ENCODE measurements around the gene TFPT.
"Not testable (repeated sequence)": the region's sequence is repeated elsewhere in the genome, so short reads cannot be mapped to it uniquely, and the experiment has no call there.

Gene TFPT

DNA sequence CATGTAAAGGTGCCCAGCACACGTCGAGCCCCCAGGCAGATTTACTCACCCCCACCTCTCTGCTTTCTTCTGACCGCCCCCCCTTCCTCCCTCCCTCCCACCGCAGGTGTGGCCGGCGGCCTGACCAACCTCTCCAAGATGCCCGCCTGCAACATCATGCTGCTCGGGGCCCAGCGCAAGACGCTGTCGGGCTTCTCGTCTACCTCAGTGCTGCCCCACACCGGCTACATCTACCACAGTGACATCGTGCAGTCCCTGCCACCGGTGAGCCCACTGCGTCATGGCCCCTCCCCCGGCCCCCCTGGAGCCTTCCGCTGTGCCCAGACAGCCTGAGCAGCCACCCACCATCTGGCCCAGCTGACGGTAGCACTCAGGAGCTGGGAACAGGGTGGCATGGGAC, 8.9 kb upstream of the TFPT start:
- no peak for DNase-seq (ENCODE audit: low spot score)

DNA sequence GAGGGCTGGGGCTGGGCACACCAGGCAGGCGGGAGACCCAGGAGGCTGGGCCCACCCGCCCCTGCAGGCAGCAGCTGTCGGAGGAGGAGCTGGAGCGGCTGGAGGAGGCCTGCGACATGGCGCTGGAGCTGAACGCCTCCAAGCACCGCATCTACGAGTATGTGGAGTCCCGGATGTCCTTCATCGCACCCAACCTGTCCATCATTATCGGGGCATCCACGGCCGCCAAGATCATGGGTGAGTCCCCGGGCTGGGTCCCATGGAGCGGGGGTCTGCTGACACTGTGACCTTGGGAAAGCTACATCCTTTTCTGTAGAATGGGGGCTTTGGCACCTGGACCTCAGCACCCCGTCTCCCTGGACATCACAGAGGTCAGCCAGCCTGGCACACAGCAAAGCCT, 8.2 kb upstream of the TFPT start:
- no peak for DNase-seq (ENCODE audit: low spot score)

- no peak for DNase-seq (ENCODE audit: low spot score)
These were observed 5.8 kb upstream of the TFPT start for GRCh38 chr19:54121259-54121658.

- DNase-seq (ENCODE audit: low spot score) = peak; percentile 57
These were observed 933 bp downstream of the TFPT start for GRCh38 chr19:54114340-54115108.

DNA sequence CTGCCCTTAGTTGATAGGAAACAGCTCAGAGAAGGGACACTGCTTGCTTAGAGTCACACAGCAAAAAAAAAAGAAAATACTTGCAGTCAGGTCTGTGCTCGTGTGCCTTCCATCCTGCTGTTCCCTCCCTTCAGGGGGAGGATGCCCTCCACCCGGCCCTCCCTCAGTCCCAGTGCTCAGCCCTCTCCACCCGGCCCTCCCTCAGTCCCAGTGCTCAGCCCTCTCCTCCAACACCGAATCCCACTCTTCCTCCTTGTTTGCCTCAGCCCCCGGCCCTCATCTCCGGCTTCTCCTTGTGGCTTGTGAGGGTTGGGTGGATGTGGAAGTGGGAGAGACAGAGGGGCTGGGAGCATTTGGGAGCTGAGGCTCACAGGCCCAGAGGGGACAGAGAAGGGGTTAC, 5.8 kb downstream of the TFPT start:
- DNase-seq (ENCODE audit: low spot score) = no peak

GRCh38 chr19:54108496-54108895, 7.0 kb downstream of the TFPT start:
- DNase-seq (ENCODE audit: low spot score) = no peak

DNA sequence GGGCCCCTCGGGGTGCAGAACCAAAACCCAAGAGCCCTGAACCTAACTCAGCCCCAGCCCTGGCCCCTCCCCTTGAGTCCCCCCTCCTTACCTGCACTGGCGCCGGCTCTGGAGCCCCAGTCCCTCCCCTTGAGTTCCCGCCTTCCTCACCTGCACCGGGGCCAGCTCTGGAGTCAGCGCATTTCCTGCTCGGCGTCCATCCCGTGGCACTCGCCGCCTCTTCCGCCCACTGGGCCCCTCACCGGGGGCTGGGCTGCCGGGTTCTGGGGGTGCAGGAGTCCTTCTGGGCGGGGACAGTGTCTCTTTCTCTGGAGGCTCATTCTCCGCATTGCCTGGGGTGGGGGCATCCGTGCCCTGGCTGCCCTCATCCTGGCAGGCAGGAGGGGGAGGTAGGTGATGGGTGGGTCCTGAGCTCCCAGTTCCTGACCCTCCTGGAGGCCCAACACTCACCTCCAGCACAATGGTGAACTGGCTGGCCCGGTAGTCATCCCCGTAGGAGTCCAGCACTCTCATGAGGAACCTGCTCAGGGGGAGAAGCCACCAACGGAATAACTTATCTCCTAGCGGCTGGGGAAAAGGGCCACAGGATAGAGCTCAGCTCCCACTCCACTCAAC, 7.5 kb downstream of the TFPT start:
- no peak for DNase-seq (ENCODE audit: low spot score)

DNA sequence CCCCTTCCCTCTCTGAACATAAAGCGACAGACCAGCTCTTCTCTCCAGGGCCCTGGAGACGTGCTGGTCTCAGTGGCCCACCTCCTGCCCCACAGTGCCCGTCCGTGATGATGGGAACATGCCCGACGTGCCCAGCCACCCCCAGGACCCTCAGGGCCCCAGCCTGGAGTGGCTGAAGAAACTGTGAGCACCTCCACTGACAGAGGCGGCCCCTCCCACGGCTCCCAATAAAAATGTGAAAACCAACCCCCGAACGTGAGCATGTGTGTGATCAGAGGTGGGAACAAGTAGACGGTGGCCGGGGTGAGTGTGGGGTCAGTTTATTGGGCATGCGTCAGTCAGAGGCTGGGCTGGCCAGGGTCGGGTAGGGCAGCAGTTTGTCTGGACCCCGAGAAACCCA, 8.7 kb downstream of the TFPT start:
- no peak for DNase-seq (ENCODE audit: low spot score)

- no peak for DNase-seq (ENCODE audit: low spot score)
These were observed 9.7 kb downstream of the TFPT start for GRCh38 chr19:54105796-54106195.

DNA sequence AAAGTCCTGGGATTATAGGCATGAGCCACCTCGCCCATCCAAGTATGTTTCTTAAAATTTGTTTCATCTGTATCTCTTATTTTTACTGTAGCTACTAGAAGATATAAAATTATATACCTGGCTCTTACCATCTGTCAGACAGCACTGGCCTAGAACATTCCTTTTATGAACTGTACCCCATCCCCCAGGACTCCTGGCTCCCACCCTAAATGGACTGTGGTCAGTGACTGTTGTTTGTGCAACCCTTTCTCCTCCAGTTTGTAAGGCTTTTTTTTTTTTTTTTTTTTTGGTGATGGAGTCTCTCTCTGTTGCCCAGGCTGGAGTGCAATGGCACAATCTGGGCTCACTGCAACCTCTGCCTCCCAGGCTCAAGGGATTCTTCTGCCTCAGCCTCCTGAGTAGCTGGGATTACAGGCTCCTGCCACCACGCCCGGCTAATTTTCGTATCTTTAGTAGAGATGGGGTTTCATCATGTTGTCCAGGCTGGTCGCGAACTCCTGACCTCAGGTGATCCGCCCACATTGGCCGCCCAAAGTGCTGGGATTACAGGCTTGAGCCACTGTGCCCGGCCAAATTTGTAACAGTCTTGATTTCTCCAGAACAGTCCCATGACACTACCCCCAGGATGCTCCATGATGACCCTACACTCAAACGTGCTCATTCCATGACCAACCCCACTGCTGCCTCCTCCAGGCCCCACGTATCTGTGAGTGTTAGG, 10.3 kb downstream of the TFPT start:
- no peak for DNase-seq (ENCODE audit: low spot score)

GRCh38 chr19:54102421-54103169, 12.9 kb downstream of the TFPT start, which contains the start of gene NDUFA3:
Gene NDUFA3 (plus strand): TSS chr19:54102855. CDS start chr19:54102879, 24 bp downstream.
- DNase-seq (ENCODE audit: low spot score) = peak; percentile 98

DNA sequence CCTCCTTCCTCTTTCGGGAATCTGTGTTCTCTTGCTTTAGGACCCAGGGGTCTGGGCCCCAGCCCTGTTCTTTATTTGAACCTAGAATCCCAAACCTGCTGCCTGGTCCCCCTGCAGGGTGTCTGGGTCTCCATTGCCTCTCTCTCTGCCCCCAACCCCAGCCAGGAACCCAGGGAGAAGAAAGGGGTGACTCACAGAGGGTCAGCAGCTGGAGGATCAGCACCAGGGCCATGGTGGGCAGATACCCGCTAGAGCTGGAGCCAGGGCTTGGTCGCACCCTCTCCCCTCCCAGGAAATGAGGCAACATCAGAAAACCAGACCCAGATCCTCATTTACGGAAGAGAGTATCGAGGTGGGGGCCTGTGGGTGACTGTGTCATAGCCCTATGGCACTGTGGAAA, 14.9 kb downstream of the TFPT start, which contains the start of gene OSCAR:
Gene OSCAR, minus strand, starts transcription at position 243 of the 400 bp plus-strand sequence. Its CDS starts 11 bp downstream, at position 232.
- no peak for DNase-seq (ENCODE audit: low spot score)

- DNase-seq (ENCODE audit: low spot score) = not testable (repeated sequence)
These were observed 15.6 kb downstream of the TFPT start for GRCh38 chr19:54099903-54100255.

DNA sequence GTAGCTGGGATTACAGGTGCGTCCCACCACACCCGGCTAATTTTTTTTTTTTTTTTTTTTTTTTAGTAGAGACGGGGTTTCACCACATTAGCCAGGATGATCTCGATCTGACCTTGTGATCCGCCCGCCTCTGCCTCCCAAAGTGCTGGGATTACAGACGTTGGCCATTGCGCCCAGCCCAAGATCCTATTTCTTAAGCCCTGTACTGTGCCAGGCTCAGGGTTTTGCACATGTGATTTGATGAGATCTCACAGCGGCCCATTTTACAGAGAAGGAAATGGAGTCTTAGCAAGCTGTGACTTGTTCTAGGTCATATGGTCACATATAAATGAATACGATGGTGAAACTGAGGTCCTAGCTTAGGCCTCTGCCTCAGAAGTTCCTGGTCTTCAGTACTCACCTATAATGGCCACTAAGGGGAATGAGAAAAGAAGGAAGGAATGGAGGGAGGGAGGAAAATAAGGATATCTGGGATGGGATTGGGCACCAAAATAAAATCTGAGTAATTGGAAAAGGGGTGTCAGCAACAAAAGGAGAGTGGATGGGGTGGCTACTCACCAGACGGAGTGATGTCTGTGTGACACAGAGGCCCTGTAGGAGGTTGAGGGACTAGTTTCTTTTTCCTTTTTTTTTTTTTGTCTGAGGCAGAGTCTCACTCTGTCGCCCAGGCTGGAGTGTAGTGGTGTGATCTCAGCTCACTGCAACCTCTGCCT, 16.1 kb downstream of the TFPT start:
- no peak for DNase-seq (ENCODE audit: low spot score)

DNA sequence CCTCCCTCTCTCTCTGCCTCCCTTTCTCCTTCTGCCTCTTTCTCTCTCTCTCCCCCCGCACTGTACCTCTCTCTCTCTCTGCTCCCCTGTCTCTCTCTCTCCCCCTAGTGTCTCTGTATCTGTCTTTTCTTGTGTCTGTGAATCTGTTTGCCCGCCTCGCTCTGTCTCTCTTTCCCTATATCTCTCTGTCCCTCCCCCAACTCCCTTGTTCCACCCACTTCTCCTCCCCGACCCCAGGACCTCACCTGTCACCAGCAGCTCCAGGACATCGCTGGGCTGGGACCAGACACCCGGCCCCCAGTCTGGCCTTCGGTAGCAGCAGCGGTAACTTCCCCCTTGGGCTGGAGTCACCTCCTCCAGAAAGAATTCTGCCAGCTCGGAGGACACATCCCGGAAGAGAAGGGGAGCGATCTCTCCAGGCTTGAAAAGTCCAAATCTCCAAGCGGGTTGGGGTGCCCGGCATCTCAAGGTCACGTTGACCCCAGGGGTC, 18.8 kb downstream of the TFPT start:
- no peak for DNase-seq (ENCODE audit: low spot score)

DNA sequence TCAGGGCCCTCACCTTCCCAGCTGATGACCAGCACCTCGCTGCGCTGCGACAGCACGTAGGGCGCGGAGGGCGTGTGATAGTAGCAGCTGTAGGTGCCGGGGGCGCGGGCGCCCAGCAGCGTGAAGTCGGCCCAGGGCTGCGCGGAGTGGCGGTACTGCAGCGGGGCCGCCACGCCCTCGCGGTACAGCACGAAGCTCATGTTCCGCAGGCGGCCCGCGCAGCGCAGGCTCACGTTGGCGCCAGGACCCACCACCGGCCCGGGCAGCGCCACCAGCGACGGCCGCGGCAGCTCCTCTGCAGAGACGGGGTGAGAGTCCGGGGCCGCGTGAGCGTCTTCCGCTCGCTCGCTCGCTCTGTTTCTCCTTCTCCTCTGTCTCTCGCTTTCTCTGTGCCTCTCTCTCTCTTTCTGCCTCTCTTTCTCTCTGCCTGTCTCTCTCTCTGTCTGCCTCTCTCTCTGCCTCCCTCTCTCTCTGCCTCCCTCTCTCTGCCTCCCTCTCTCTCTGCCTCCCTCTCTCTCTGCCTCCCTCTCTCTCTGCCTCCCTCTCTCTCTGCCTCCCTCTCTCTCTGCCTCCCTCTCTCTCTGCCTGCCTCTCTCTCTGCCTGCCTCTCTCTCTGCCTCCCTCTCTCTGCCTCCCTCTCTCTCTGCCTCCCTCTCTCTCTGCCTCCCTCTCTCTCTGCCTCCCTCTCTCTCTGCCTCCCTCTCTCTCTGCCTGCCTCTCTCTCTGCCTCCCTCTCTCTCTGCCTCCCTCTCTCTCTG, 19.4 kb downstream of the TFPT start:
- DNase-seq (ENCODE audit: low spot score) = peak; percentile 73

DNA sequence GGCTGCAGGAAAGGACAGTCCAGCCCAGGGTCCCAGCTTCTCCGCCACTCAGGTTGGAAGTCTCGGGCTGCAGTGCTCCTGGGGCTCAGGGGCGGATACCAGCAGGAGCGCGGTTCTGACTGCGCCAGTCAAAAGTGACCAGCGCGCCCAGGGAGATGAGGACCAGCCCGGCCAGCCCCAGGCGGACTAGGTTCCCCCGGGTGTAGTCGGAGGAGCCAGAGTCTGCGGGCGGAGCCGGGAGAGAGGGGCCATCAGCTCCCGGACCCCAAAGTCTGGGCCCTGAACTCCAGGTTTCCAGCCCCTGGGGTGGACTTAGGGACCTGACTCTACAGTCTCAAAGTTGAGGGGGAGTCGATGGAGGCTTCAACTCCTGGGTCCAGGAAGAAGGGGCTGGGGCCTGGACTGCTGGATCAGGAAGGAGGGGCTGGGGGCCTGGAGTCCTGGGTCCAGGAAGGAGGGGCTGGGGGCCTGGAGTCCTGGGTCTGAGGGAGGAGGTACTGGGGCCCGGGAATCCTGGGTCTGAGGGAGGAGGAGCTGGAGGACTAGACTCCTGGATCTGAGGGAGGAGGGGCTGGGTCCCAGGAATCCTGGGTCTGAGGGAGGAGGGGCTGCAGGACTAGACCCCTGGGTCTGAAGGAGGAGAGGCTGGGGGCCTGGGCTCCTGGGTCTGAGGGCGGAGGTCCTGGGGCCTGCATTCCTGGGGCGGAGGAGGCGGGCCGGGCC, 20.2 kb downstream of the TFPT start:
- no peak for DNase-seq (ENCODE audit: low spot score)

DNA sequence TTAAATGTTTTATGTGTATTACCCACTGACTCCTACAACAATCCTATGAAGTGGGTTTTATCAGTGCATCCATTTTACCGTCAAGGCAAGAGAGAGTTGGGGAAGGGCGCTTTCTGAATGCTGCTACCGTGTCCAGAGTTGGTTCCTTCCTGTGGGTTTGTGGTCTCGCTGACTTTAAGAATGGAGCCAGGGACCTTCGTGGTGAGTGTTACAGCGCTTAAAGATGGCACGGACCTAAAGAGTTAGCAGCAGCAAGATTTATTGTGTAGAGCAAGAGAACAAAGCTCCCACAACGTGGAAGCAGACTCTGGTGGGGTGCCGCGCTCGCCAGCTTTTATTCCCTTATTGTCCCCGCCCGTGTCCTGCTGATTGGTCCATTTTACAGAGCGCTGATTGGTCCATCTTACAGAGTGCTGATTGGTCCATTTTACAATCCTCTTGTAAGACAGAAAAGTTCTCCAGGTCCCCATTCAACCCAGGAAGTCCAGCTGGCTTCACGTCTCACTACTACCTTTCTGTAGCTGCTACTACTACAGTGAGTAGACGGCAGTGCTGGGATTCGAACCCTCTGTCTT, 20.9 kb downstream of the TFPT start:
- DNase-seq (ENCODE audit: low spot score) = no peak

DNA sequence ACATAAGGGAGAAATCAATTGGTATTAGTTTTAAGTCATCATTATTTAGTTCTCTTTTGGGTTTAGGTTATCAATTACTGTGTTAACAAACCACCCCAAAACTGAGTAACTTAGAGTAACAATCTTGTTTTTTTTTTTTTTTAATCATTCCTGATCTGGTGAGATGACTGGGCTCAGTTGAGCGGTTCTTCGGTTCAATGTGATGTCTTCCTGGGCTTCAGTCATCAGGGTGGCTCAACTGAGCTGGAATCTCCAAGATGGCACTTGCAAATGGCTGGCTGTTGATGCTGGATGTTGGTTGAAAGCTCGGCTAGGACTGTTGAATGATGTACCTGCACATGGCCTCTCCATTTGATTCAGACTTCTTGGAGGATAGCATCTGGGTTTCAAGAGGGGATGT, 31.0 kb downstream of the TFPT start:
- DNase-seq (ENCODE audit: low spot score) = no peak

GRCh38 chr19:54081032-54081431, 34.4 kb downstream of the TFPT start, which contains the start of gene TARM1:
Gene TARM1 (minus strand): TSS chr19:54081365. CDS start chr19:54081340, 25 bp downstream.
- no peak for DNase-seq (ENCODE audit: low spot score)
